Measurements from ENCODE around the gene CADPS2.
A peak's percentile ranks its signal among the peaks of the same experiment; 100 is the strongest.

Gene CADPS2

GRCh38 chr7:122311734-122312450, 574.4 kb downstream of the CADPS2 start:
- no peak for DNase-seq (ENCODE audit: low read depth)
- no peak overlapping the region for H3K4me3 ChIP-seq (ENCODE audit: low read depth, low read length)
- TF ChIP-seq, protein P1, sequence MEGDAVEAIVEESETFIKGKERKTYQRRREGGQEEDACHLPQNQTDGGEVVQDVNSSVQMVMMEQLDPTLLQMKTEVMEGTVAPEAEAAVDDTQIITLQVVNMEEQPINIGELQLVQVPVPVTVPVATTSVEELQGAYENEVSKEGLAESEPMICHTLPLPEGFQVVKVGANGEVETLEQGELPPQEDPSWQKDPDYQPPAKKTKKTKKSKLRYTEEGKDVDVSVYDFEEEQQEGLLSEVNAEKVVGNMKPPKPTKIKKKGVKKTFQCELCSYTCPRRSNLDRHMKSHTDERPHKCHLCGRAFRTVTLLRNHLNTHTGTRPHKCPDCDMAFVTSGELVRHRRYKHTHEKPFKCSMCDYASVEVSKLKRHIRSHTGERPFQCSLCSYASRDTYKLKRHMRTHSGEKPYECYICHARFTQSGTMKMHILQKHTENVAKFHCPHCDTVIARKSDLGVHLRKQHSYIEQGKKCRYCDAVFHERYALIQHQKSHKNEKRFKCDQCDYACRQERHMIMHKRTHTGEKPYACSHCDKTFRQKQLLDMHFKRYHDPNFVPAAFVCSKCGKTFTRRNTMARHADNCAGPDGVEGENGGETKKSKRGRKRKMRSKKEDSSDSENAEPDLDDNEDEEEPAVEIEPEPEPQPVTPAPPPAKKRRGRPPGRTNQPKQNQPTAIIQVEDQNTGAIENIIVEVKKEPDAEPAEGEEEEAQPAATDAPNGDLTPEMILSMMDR (IDR thresholded peaks at IDR 0.05; ENCODE audit: low read depth, low read length, missing control alignments): no peak
- in situ Hi-C loops (cut with HindIII; ENCODE audit: low sequenced_read_pairs): no loop called here

DNA sequence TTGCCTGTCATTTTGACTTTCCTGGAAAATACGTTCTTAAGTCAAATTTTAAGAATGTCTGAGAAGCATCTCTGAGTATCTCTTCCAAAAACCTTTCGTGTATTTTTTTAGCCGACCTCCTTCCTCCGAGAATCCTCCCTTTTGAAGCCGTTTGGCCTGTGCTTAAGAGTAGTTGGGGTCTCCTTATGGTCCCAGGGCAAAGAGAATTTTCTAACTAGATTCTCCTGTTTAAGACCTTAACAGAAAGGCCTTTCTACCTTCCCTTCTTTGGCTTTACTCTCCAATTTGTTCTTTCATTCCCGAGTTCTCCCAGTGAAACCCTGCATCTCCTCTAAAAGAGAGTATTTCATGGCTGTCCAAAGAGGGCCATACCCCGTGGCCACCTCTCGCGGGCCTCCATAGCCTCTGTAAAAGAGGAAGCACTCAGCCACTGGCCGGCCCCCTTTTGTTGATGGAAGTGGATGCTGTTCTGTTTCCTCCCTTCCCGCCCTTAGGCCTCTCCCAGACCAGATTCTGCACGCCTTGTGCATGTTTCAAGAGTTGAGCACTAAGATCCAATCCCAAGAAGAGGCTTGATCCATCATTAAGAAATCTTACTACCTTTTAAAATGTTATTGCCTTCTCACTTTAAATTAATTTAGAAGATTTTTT, 575.1 kb downstream of the CADPS2 start:
- H3K4me3 ChIP-seq (ENCODE audit: low read depth, low read length): no peak overlapping the region
- TF ChIP-seq, protein P1 (IDR thresholded peaks at IDR 0.05; ENCODE audit: low read depth, low read length, missing control alignments): no peak
- DNase-seq (ENCODE audit: low read depth): no peak
- in situ Hi-C loops (cut with HindIII; ENCODE audit: low sequenced_read_pairs): no loop called here

DNA sequence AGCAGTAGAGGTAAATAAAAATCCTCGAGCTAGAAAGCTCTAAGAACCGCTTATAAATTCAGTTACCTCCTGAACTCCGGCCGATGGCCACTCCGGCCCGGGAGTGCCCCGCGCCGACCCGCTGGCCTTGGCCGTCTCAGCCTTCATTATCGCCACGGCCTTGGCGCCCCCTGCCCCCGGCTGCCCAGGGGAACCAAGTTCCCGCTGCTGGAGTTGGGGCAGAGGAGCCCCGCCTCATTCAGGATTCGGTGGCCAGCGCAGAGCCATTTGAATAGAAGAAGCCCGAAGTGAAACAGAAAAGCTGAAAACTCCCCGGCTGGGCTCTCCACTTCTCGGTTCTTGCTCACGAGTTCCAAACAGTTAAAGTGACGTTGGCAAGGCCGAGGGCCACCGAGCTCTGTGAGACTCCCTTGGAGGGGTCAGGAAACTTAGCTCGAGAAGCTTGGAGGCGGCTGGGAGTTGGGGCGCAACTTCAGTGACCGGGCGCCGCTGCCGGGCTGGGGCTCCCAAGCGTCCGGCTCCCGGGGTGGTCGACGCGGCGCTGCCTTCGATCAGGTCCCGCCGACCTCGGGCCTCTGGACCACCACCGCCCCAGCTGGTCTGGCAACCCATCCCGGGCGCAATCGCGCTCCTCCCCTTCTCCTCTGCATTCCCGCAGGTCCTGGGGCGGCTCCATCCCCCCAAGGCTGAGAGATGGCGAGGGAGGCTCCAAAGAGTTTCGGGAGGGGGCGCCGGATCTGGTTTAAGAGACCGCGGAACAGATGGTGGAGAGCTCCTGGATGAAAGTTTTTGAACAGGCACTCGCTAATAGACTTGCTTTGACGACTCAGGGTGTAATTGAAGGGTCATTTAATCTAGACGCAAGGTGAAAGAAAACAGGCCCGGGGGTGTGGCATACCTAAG, 575.9 kb downstream of the CADPS2 start:
- DNase-seq (ENCODE audit: low read depth): no peak
- H3K4me3 ChIP-seq (ENCODE audit: low read depth, low read length): peak overlapping the region; percentile 35
- in situ Hi-C loops (cut with HindIII; ENCODE audit: low sequenced_read_pairs): no loop called here
- TF ChIP-seq, protein P1 (IDR thresholded peaks at IDR 0.05; ENCODE audit: low read depth, low read length, missing control alignments): no peak

GRCh38 chr7:122309421-122309820, 576.8 kb downstream of the CADPS2 start:
- in situ Hi-C loops (cut with HindIII; ENCODE audit: low sequenced_read_pairs): no loop called here
- TF ChIP-seq, protein P1 (IDR thresholded peaks at IDR 0.05; ENCODE audit: low read depth, low read length, missing control alignments): no peak
- DNase-seq (ENCODE audit: low read depth): no peak
- H3K4me3 ChIP-seq (ENCODE audit: low read depth, low read length): no peak overlapping the region

GRCh38 chr7:122307228-122307621, 579.0 kb downstream of the CADPS2 start:
- no peak overlapping the region for H3K4me3 ChIP-seq (ENCODE audit: low read depth, low read length)
- TF ChIP-seq, protein P1 (IDR thresholded peaks at IDR 0.05; ENCODE audit: low read depth, low read length, missing control alignments): no peak
- no peak for DNase-seq (ENCODE audit: low read depth)
- in situ Hi-C loops (cut with HindIII; ENCODE audit: low sequenced_read_pairs): no loop called here
